ENCODE results near the gene TEK.

DNA sequence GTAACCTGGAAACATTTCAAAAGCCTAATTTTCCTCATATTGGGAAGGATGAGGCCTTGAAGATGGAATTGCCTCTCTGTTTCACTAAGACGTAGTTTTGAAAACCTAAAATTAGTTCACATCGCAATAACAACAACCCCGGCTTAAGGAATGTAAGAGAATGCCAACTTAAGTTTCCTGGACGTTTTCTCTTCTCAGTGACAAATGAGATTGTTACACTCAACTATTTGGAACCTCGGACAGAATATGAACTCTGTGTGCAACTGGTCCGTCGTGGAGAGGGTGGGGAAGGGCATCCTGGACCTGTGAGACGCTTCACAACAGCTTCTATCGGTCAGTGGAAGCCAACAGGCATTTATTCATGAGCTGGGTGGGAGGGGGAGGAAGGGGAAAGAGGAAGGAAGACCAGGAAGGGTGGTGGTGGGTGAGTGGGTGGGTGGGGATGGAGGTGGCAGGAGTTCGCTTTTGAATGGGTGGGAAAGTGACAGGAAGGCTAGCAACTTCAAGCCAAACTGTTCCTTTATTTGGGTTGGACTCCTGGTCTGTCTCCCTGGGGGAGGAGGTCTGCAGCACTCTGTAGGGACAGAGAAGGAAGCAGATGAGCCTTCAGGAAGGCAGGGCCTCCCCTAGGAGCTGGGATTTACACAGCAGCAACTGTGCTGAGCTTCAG is 83.4 kb downstream of the TEK start:
- TF ChIP-seq, protein P1, sequence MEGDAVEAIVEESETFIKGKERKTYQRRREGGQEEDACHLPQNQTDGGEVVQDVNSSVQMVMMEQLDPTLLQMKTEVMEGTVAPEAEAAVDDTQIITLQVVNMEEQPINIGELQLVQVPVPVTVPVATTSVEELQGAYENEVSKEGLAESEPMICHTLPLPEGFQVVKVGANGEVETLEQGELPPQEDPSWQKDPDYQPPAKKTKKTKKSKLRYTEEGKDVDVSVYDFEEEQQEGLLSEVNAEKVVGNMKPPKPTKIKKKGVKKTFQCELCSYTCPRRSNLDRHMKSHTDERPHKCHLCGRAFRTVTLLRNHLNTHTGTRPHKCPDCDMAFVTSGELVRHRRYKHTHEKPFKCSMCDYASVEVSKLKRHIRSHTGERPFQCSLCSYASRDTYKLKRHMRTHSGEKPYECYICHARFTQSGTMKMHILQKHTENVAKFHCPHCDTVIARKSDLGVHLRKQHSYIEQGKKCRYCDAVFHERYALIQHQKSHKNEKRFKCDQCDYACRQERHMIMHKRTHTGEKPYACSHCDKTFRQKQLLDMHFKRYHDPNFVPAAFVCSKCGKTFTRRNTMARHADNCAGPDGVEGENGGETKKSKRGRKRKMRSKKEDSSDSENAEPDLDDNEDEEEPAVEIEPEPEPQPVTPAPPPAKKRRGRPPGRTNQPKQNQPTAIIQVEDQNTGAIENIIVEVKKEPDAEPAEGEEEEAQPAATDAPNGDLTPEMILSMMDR (IDR thresholded peaks at IDR 0.05; ENCODE audit: low read depth, low read length, poor library complexity, severe bottlenecking): no peak
- no peak for TF ChIP-seq EZH2phosphoT487 (IDR thresholded peaks at IDR 0.05; ENCODE audit: borderline replicate concordance, low read length)

All from DOHH2 (cell line).